Right ventricle myocardium superior (tissue), 1 donor: Measurements from ENCODE around the gene APOBEC2. TPM values are rescaled to one million over a fixed set of nuclear protein-coding genes. Genes with fewer than 3 reads are reported as not detected.

Source experiments
- total RNA-seq: library from RNA; stranded (reverse); fragmentation: NEBNext Ultra II Directional; extraction: Animal tissue kit (Norgen Biotek cat#: 25700); gene quantifications from one replicate; pipeline ENCODE4 v1.2.1, GENCODE V29; 2021
- donor health status: DM: no; HTN: yes; CAD: no; lungs with severe emphysema.

APOBEC2 gene
- total RNA-seq, 1 donor from 2014 or later: 211 TPM

Other genes starting within 250 kb of the APOBEC2 start
- 0.40 TPM for gene UNC5CL, start 14.0 kb upstream of the APOBEC2 start, total RNA-seq
- gene TSPO2, start 10.7 kb upstream of the APOBEC2 start, total RNA-seq: not detected
- 19.7 TPM for gene OARD1, start 19.2 kb downstream of the APOBEC2 start, total RNA-seq
- gene NFYA, start 19.8 kb downstream of the APOBEC2 start, total RNA-seq: 9.5 TPM
- gene TREML1, start 101.1 kb downstream of the APOBEC2 start, total RNA-seq: not detected
- 0.35 TPM for gene TREM2, start 109.9 kb downstream of the APOBEC2 start, total RNA-seq
- gene TREML2, start 147.9 kb downstream of the APOBEC2 start, total RNA-seq: not detected
- gene TREML4, start 175.1 kb downstream of the APOBEC2 start, total RNA-seq: not detected
- gene TREM1, start 233.5 kb downstream of the APOBEC2 start, total RNA-seq: 0.67 TPM